K562 (cell line): ENCODE measurements around the gene PADI4. TPM values are rescaled to one million over a fixed set of nuclear protein-coding genes. Genes with fewer than 3 reads are reported as not detected.

ENCODE experiments used
- ATF3 ChIP-seq, 2 experiments: fragments of 450-650 bp in 1 of 2; sonication (generic) in 1 of 2; formaldehyde crosslinking in 1 of 2; IDR thresholded peaks in 1 of 2; conservative IDR thresholded peaks in 1 of 2; 2 replicates each; pipeline versions ENCODE4 v1.6.1 to v1.8.1; 2016 to 2023; ENCODE audit warnings: mild to moderate bottlenecking in 2 of 2, moderate library complexity in 2 of 2, inconsistent platforms in 1 of 2, missing genetic modification reagents in 1 of 2
- ATF7 ChIP-seq: fragments of 450-650 bp; IDR thresholded peaks from 2 replicates; pipeline ENCODE4 v1.7.1; 2014; ENCODE audit warnings: mild to moderate bottlenecking, moderate library complexity
- BACH1 ChIP-seq: fragments of 200-800 bp; sonication (Bioruptor generic); IDR thresholded peaks from 2 replicates; pipeline ENCODE4 v1.6.1; 2016; ENCODE audit warnings: missing genetic modification characterization, missing compliant biosample characterization
- BRCA1 ChIP-seq, 2 experiments: fragments of 450-650 bp in 1 of 2; sonication (generic) in 1 of 2; formaldehyde crosslinking in 1 of 2; IDR thresholded peaks; 2 replicates each; pipeline versions ENCODE4 v1.5.0 to v1.6.1; 2017 to 2020; ENCODE audit warnings: mild to moderate bottlenecking in 1 of 2, missing genetic modification reagents in 1 of 2
- BRF1 ChIP-seq: IDR thresholded peaks from 3 replicates; pipeline ENCODE4 v1.6.1; 2011; ENCODE audit warnings: borderline replicate concordance, mild to moderate bottlenecking; ENCODE audit not compliant: insufficient read length; ENCODE audit errors: extremely low read depth
- COPS2 ChIP-seq: fragments of 450-650 bp; conservative IDR thresholded peaks from 2 replicates; pipeline ENCODE4 v1.6.1; 2016; ENCODE audit warnings: mild to moderate bottlenecking, moderate library complexity
- CXXC5 ChIP-seq: fragments of 250-450 bp; sonication (Bioruptor Pico); IDR thresholded peaks from 2 replicates; pipeline ENCODE4 v1.8.0; 2022; ENCODE audit warnings: inconsistent platforms, mild to moderate bottlenecking, moderate library complexity
- EHMT2 ChIP-seq: fragments of 450-650 bp; IDR thresholded peaks from 2 replicates; pipeline ENCODE4 v1.6.1; 2018; ENCODE audit warnings: antibody characterized with exemption
- GATA2 ChIP-seq: sonication (generic); formaldehyde crosslinking; IDR thresholded peaks from 2 replicates; pipeline ENCODE4 v1.4.0; 2020; ENCODE audit warnings: mild to moderate bottlenecking, missing genetic modification reagents
- GTF2B ChIP-seq: IDR thresholded peaks from 2 replicates; pipeline ENCODE4 v1.6.1; 2011; ENCODE audit not compliant: insufficient read length; ENCODE audit errors: extremely low read depth
- LCOR ChIP-seq: sonication (generic); formaldehyde crosslinking; IDR thresholded peaks from 2 replicates; pipeline ENCODE4 v1.8.0; 2022; ENCODE audit warnings: mild to moderate bottlenecking, missing genetic modification reagents
- MBD2 ChIP-seq: sonication (generic); IDR thresholded peaks from 2 replicates; pipeline ENCODE4 v1.6.1; 2016; ENCODE audit warnings: low read depth, borderline replicate concordance
- MNT ChIP-seq, 2 experiments: fragments of 450-650 bp; conservative IDR thresholded peaks; 2 replicates each; pipeline ENCODE4 v1.6.1; 2017; ENCODE audit warnings: mild to moderate bottlenecking in 2 of 2, moderate library complexity in 2 of 2
- RBM39 ChIP-seq: fragments of 200-400 bp; formaldehyde crosslinking; optimal IDR thresholded peaks from 2 replicates; pipeline ENCODE3; 2018; ENCODE audit warnings: low read depth, low read length
- SMAD3 ChIP-seq: fragments of 450-650 bp; formaldehyde crosslinking; conservative IDR thresholded peaks from 2 replicates; pipeline ENCODE4 v1.4.0; 2020; ENCODE audit warnings: mild to moderate bottlenecking
- SMC3 ChIP-seq: conservative IDR thresholded peaks from 2 replicates; pipeline ENCODE4 v1.6.1; 2011; ENCODE audit warnings: low read depth, low read length, improper control_type of control experiment; ENCODE audit not compliant: insufficient read depth
- TCF3 ChIP-seq: sonication (generic); formaldehyde crosslinking; IDR thresholded peaks from 2 replicates; pipeline ENCODE4 v1.4.0; 2020; ENCODE audit warnings: mild to moderate bottlenecking, missing genetic modification reagents
- TRIM24 ChIP-seq, 2 experiments: fragments of 450-650 bp; IDR thresholded peaks; 2 replicates each; pipeline ENCODE4 v1.6.1; 2016
- ZBTB2 ChIP-seq: fragments of 450-650 bp; IDR thresholded peaks from 2 replicates; pipeline ENCODE4 v1.6.1; 2016; ENCODE audit warnings: antibody characterized with exemption
- ZEB2 ChIP-seq: fragments of 450-650 bp; IDR thresholded peaks from 2 replicates; pipeline ENCODE4 v1.6.1; 2016
- ZNF184 ChIP-seq: sonication (generic); formaldehyde crosslinking; IDR thresholded peaks from 2 replicates; pipeline ENCODE4 v1.5.0; 2020; ENCODE audit warnings: missing genetic modification reagents
- ZNF511 ChIP-seq: sonication (generic); formaldehyde crosslinking; IDR thresholded peaks from 2 replicates; pipeline ENCODE4 v1.8.0; 2022; ENCODE audit warnings: mild to moderate bottlenecking, missing genetic modification reagents
- ZNF57 ChIP-seq: fragments of 450-650 bp; formaldehyde crosslinking; IDR thresholded peaks from 2 replicates; pipeline ENCODE4 v1.4.0; 2020; ENCODE audit warnings: mild to moderate bottlenecking, moderate library complexity
- ZNF79 ChIP-seq: fragments of 250-450 bp; sonication (Bioruptor Pico); IDR thresholded peaks from 2 replicates; pipeline ENCODE4 v1.4.0; 2020; ENCODE audit warnings: low read depth, mild to moderate bottlenecking, moderate library complexity
- polyA plus RNA-seq, 8 experiments: library from polyadenylated mRNA; depleted of rRNA in 4 of 8; stranded (reverse) in 5 of 8; unstranded in 3 of 8; fragments of >200 nt; fragmentation: Nextera tagmentation in 2 of 8; fragmentation: Illumina TruSeq in 1 of 8; extraction: Ambion mirVana in 2 of 8; extraction: Trizol in 1 of 8; gene quantifications; 2 replicates each; pipeline versions ENCODE4 v1.2.1 to v1.2.3, GENCODE V29; 2011 to 2014; ENCODE audit warnings: inconsistent platforms in 1 of 8, missing spikeins in 1 of 8
- total RNA-seq, 7 experiments: library from RNA; depleted of rRNA in 6 of 7; stranded (reverse); fragments of >200 nt in 6 of 7; fragmentation: Illumina TruSeq in 2 of 7; extraction: Trizol in 2 of 7; gene quantifications; 2 replicates each; pipeline versions ENCODE4 v1.2.1 to v1.2.3, GENCODE V29; 2011 to 2021; ENCODE audit warnings: low replicate concordance in 1 of 7

Gene PADI4
- total and polyA plus RNA-seq, 9 of the 15 experiments (the other 6 are each of a cell fraction or from before 2014, with no cell fraction given): 0.22 to 0.33 TPM; not detected in 7

GRCh38 chr1:17347769-17348592 is 40.0 kb downstream of the PADI4 start (continued):
- TF ChIP-seq BRF1 (no peak), ATF3 (IDR thresholded peaks at IDR 0.05) (peak; percentile 80), ATF3 (CRISPR knock-in tag; conservative IDR thresholded peaks at IDR 0.05) (no peak), SMC3 (no peak), TRIM24 (IDR thresholded peaks at IDR 0.05) (peak; percentile 63 to 79), BRCA1 (IDR thresholded peaks at IDR 0.05) (no peak), BRCA1 (CRISPR knock-in tag; IDR thresholded peaks at IDR 0.05) (no peak), CXXC5 (CRISPR knock-in tag) (no peak), GATA2 (CRISPR knock-in tag) (no peak), LCOR (no peak), ZBTB2 (0 out of 2 replicates have a peak, but pooled peaks have one; percentile 21), GTF2B (no peak), COPS2 (no peak), ZNF79 (no peak), ZEB2 (peak; percentile 59), TCF3 (CRISPR knock-in tag) (peak; percentile 52; the same call in 1 of the 2 replicates), ZNF57 (CRISPR knock-in tag) (no peak), RBM39 (no peak), SMAD3 (CRISPR knock-in tag) (no peak), ATF7 (peak; percentile 54), MNT (conservative IDR thresholded peaks at IDR 0.05) (peak in 1 of 2 experiments; percentile 56; a peak in 3 of 4 replicates), ZNF511 (no peak), MBD2 (no peak), ZNF184 (CRISPR knock-in tag) (no peak), BACH1 (tag) (peak; percentile 91), EHMT2 (no peak)
